ENCODE results near the gene ZNF274.

GRCh38 chr19:58204566-58204965 lies 21.7 kb downstream of the ZNF274 start:
- TF ChIP-seq BCL6 (CRISPR knock-in tag; IDR thresholded peaks at IDR 0.05) (no peak), ATF2 (CRISPR knock-in tag; IDR thresholded peaks at IDR 0.05) (no peak), GABPA (tag; conservative IDR thresholded peaks at IDR 0.05; ENCODE audit: low read depth) (no peak)
